Tibial nerve (tissue), 4 donors: Measurements from ENCODE around the gene SYT7. TPM values are rescaled to one million over a fixed set of nuclear protein-coding genes. Genes with fewer than 3 reads are reported as not detected.

Experiments used
- DNase-seq, 2 donors: peaks; one replicate each; pipeline ENCODE4 v3.0.0-alpha.2; 2019; ENCODE audit warnings: low spot score in 2 of 2
- H3K27ac ChIP-seq, 4 donors: fragments of 200-600 bp; sonication (generic) in 3 of 4; one replicate each; pipeline ENCODE4 v1.5.1; 2017 to 2019; ENCODE audit warnings: mild to moderate bottlenecking in 1 of 4
- H3K27me3 ChIP-seq, 2 donors: fragments of 200-600 bp; sonication (generic) in 1 of 2; one replicate each; pipeline versions ENCODE4 v1.5.1 to v1.6.0; 2017 to 2019
- H3K36me3 ChIP-seq, 3 donors: fragments of 200-600 bp; sonication (generic); one replicate each; pipeline ENCODE4 v1.5.1; 2018 to 2019
- H3K4me1 ChIP-seq, 4 donors: fragments of 200-600 bp; sonication (generic) in 3 of 4; one replicate each; pipeline ENCODE4 v1.5.1; 2017 to 2019
- H3K4me3 ChIP-seq, 4 donors: fragments of 200-600 bp; sonication (generic) in 3 of 4; one replicate each; pipeline ENCODE4 v1.5.1; 2017 to 2019; ENCODE audit warnings: mild to moderate bottlenecking in 1 of 4, moderate library complexity in 1 of 4
- H3K9me3 ChIP-seq, 4 donors: fragments of 200-600 bp; sonication (generic) in 3 of 4; one replicate each; pipeline ENCODE4 v1.5.1; 2017 to 2019
- EP300 ChIP-seq, 2 donors: sonication (generic); formaldehyde crosslinking; IDR thresholded peaks; one replicate each; pipeline ENCODE4 v1.6.1; 2017; ENCODE audit warnings: antibody characterized with exemption in 2 of 2, mild to moderate bottlenecking in 1 of 2
- POLR2A ChIP-seq, 2 donors: fragments of 450-650 bp; IDR thresholded peaks; one replicate each; pipeline ENCODE4 v1.6.1; 2017; ENCODE audit warnings: antibody characterized with exemption in 2 of 2, mild to moderate bottlenecking in 2 of 2, moderate library complexity in 2 of 2
- WGBS, 2 donors: methylation state at CpG; one replicate each; pipeline ENCODE4 v1.1.5; 2018; 5-methylcytosine and 5-hydroxymethylcytosine counted together
- total RNA-seq, 4 donors: library from RNA; depleted of rRNA; stranded (reverse); fragments of >200 nt; gene quantifications; one replicate each; pipeline ENCODE4 v1.1.0, GENCODE V29; 2016
- TF ChIP-seq, protein P1 (sequence below), 5 experiments: fragments of 200-600 bp in 3 of 5; fragments of 450-650 bp in 2 of 5; sonication (generic) in 3 of 5; IDR thresholded peaks; one replicate each; pipeline ENCODE4 v1.5.1; 2016 to 2019; ENCODE audit warnings: antibody characterized with exemption in 5 of 5, mild to moderate bottlenecking in 3 of 5, moderate library complexity in 2 of 5

Gene SYT7
- total RNA-seq, 4 donors from 2014 or later, result 1.2 to 2.5 (median 1.8) TPM

- H3K36me3 ChIP-seq, result no peaks in the 10 kb centered on the region
- TF ChIP-seq, protein P1, sequence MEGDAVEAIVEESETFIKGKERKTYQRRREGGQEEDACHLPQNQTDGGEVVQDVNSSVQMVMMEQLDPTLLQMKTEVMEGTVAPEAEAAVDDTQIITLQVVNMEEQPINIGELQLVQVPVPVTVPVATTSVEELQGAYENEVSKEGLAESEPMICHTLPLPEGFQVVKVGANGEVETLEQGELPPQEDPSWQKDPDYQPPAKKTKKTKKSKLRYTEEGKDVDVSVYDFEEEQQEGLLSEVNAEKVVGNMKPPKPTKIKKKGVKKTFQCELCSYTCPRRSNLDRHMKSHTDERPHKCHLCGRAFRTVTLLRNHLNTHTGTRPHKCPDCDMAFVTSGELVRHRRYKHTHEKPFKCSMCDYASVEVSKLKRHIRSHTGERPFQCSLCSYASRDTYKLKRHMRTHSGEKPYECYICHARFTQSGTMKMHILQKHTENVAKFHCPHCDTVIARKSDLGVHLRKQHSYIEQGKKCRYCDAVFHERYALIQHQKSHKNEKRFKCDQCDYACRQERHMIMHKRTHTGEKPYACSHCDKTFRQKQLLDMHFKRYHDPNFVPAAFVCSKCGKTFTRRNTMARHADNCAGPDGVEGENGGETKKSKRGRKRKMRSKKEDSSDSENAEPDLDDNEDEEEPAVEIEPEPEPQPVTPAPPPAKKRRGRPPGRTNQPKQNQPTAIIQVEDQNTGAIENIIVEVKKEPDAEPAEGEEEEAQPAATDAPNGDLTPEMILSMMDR (IDR thresholded peaks at IDR 0.05), result no peak
- TF ChIP-seq POLR2A (IDR thresholded peaks at IDR 0.05) (no peak), EP300 (IDR thresholded peaks at IDR 0.05) (no peak)
- H3K4me3 ChIP-seq, result no peak overlapping the region
- no peaks in the 10 kb centered on the region for H3K9me3 ChIP-seq
- H3K27ac ChIP-seq, result no peak overlapping the region
- H3K27me3 ChIP-seq, result peaks cover 0 to 31% of the 10 kb centered on the region in 2 donors
- WGBS, 2 donors, result 86 to 100% methylated on average over 1 of the region's 1 CpG
- DNase-seq, result no peak
- H3K4me1 ChIP-seq, result no peaks in the 10 kb centered on the region
Measured at GRCh38 chr11:61526229-61526628, 54.6 kb downstream of the SYT7 start.

GRCh38 chr11:61524963-61525587, 55.8 kb downstream of the SYT7 start:
- H3K9me3 ChIP-seq, result no peaks in the 10 kb centered on the region
- 80 to 87% methylated on average over 19 of the region's 19 CpGs for WGBS, 2 donors
- H3K4me3 ChIP-seq, result no peak overlapping the region
- no peaks in the 10 kb centered on the region for H3K4me1 ChIP-seq
- peaks cover 0 to 31% of the 10 kb centered on the region in 2 donors for H3K27me3 ChIP-seq
- H3K27ac ChIP-seq, result no peak overlapping the region
- no peaks in the 10 kb centered on the region for H3K36me3 ChIP-seq
- DNase-seq, result no peak
- no peak for TF ChIP-seq EP300 (IDR thresholded peaks at IDR 0.05)
- TF ChIP-seq, protein P1 (IDR thresholded peaks at IDR 0.05), result no peak
- TF ChIP-seq POLR2A (IDR thresholded peaks at IDR 0.05), result no peak

DNA sequence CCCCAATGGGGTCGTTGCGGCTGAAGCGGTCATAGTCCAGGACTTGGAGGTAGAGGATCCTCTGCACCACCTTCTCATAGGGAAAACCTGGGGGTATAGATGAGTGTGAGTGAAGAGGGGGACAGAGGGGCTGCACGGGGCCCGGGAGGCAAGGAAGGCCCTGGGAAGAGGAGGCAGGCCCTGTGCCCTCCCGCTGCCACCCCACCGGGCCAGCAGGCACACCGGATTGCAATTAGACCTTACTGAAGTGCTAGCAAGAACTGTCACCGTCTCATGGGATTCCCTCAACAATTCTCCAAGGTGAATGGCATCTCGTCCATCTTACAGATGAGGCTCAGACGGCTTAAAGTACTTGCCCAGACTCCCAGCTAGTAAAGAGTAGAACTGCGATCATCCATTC, 56.4 kb downstream of the SYT7 start:
- H3K4me1 ChIP-seq, result no peaks in the 10 kb centered on the region
- peaks cover 0 to 31% of the 10 kb centered on the region in 2 donors for H3K27me3 ChIP-seq
- no peak for TF ChIP-seq POLR2A (IDR thresholded peaks at IDR 0.05)
- TF ChIP-seq, protein P1 (IDR thresholded peaks at IDR 0.05), result no peak
- no peak for TF ChIP-seq EP300 (IDR thresholded peaks at IDR 0.05)
- WGBS, 2 donors, result 85 to 89% methylated on average over 12 of the region's 12 CpGs
- H3K9me3 ChIP-seq, result no peaks in the 10 kb centered on the region
- no peaks in the 10 kb centered on the region for H3K36me3 ChIP-seq
- no peak for DNase-seq
- H3K27ac ChIP-seq, result no peak overlapping the region
- no peak overlapping the region for H3K4me3 ChIP-seq

DNA sequence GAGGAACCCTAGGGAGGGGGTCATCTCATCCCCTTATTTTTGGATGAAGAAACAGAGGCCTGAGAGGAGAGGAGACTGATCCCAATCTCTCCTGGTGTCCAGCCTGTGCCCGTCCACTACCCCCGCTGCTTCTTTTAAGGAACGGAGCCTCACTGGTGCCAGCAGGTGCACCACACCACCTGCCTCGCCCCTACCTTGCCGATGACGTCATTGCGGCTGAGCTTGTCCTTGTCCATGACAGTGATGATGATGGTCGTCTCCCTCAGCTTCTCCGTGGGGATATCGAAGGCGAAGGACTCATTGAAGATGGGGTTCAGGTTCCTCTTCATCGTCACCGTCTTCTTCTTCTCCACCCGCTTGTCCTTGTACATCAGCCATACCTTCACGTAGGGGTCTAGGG, 58.0 kb downstream of the SYT7 start:
- 88 to 92% methylated on average over 15 of the region's 15 CpGs for WGBS, 2 donors
- TF ChIP-seq POLR2A (IDR thresholded peaks at IDR 0.05) (no peak), EP300 (IDR thresholded peaks at IDR 0.05) (no peak)
- TF ChIP-seq, protein P1 (IDR thresholded peaks at IDR 0.05), result no peak
- Histone ChIP-seq H3K27me3 (peaks cover 0 to 28% of the 10 kb centered on the region in 2 donors), H3K4me1 (no peaks in the 10 kb centered on the region), H3K27ac (no peak overlapping the region), H3K4me3 (no peak overlapping the region), H3K9me3 (no peaks in the 10 kb centered on the region), H3K36me3 (no peaks in the 10 kb centered on the region)
- DNase-seq, result no peak

- WGBS, 2 donors, result 75 to 81% methylated on average over 17 to 23 of the region's 23 CpGs
- TF ChIP-seq POLR2A (IDR thresholded peaks at IDR 0.05) (no peak), EP300 (IDR thresholded peaks at IDR 0.05) (no peak)
- TF ChIP-seq, protein P1 (IDR thresholded peaks at IDR 0.05), result no peak
- Histone ChIP-seq H3K4me3 (no peak overlapping the region), H3K27ac (no peak overlapping the region), H3K9me3 (no peaks in the 10 kb centered on the region), H3K4me1 (peaks cover 0 to 16% (median 3%) of the 10 kb centered on the region in 4 donors), H3K27me3 (peaks cover 0 to 12% of the 10 kb centered on the region in 2 donors), H3K36me3 (no peaks in the 10 kb centered on the region)
- no peak for DNase-seq
Measured at GRCh38 chr11:61518032-61518795, 62.7 kb downstream of the SYT7 start.
